GM21515 (cell line): Measurements from ENCODE around the gene PC.
A peak's percentile ranks its signal among the peaks of the same experiment; 100 is the strongest.

ENCODE experiments used
- ATAC-seq: cut with Tn5 transposase; IDR thresholded peaks from one replicate; pipeline ENCODE4 v1.9.1; 2021; ENCODE audit not compliant: unreplicated experiment

PC gene

DNA sequence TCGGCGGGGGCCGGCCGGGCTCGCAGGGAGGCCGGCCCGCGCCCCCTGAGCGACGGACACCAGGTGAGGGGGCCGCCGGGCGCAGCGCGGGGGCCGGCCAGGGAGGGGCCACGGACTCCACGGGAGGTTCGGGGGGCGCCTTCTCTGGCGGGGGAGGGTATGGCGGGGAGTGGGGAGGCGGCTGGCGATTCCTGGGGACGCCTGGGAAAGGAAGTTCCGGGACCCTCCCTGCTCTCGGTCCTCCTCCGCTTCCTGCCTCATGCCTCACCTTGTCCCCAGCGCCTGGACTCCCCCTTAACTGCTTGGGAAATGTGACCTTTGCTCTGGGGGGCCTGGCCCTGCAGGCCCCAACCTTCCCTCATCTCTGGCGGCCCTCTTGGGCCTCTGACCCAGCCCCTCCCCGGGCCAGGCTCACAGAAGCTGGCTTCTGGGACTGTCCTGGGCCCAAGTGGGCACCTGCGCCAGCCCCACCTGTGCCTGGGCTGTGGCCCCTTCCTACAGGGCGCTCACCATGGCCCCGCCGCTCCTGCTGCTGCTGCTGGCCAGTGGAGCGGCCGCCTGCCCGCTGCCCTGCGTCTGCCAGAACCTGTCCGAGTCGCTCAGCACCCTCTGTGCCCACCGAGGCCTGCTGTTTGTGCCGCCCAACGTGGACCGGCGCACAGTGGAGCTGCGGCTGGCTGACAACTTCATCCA is 100.8 kb downstream of the PC start:
- ATAC-seq = no peak

GRCh38 chr11:66856496-66857233 is 101.5 kb downstream of the PC start, which contains the start of gene LRFN4:
LRFN4 (plus strand) TSS chr11:66857064; CDS start chr11:66857745, 681 bp downstream.
- peak; percentile 14 for ATAC-seq

DNA sequence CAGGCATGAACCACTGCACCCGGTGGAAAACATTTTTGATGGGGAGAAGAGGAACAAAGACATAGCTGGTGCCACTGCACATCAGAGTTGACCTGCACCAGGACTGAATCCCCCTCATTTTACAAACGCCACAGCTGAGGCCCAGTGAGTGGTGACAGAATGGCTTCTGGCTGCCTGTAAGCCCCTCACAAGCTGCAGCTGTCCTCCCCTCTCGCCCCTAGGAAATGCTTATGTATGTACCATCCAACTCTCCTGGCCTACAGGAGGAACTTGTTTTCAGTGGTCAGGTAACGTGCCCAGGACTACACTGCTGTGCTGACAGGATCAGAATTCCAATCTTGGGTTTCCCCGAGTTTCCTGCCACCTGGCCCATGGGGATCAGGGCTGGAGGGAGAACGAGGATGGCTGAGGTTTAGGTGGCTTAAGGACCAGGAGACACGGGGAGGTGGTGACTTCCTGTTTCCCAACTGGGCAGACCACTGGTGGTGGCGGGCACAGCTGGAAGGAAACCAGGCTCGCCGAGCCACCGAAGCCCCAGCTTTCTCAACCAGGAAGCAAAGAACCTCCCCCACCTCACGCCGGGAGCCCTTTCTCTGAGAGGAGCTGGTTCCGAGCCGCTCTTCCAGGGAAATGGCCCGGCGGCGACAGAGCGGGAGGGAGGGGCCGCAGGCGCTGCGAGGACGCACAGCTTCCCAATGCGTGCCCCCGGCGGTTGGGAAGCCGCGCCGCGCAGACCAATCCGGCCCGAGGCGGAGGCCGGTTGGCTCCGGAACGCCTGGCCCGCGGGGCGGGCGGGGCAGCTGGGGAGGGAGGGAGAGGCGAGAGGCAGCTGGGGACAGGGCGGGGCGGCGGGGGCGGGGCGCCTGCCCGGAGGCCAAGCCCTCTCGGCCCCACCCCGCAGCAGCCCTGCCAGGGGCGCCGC is 102.3 kb downstream of the PC start:
- ATAC-seq = peak; percentile 64

GRCh38 chr11:66854729-66855211 is 103.4 kb downstream of the PC start:
- ATAC-seq = no peak

DNA sequence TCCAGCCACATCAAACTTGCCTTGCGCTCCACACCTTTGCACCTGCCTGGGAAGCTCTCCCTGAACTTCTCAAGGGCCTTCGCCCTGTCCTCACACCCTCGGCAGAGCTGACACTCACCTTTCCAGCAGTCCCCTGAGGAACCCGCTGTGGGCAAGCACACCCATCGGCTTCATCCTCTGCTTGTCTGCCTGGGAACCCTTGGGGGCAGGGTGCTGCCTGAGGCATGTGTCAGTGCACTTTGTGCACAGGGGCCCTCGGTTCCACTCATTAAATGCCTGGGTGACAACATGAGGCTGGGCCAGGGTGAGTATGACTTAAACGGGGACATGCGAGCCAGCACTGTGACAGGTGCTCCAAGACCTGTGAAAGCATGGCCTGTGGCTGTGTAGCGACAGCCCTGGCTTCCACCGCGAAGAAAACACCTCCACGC is 103.9 kb downstream of the PC start:
- ATAC-seq = no peak

- no peak for ATAC-seq
These were observed 104.6 kb downstream of the PC start for GRCh38 chr11:66853242-66854229.

DNA sequence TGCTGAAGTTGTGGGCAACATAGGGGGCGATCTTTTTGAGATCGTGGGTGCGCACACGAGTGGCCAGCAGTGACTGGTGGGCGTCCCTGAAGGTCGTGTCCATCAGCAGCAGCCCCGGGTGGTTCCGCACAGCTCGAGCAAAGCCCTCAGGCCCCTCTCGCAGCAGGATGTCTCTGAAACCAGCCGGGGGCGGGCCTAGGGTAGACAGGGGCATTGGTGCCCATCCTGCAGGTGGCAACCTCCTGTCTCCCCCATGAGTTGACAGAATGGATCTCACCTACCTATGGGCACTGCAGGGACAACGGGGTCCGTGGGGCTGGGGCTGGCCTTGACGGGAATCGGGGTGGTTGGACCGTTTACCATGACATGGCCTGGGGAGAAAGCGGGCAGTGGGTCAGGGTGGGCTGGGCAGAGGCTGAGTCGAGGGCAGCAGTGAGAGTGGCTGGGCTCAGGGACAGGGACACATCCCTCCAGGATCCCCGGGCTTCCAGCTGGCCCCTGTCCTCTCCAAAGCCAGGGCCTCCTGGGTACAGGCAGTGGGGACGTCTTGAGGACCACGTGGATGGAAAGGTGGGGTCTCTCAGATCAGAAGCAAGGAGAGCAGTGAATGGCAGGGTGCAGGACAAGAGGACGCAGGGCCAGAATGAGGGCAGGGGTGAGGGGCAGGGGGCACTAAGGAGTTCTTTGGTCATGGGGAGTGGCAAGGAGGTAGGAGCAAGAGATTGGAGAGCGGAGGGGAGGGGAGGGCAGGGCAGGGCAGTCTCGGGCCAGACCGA is 105.5 kb downstream of the PC start:
- ATAC-seq = no peak

- no peak for ATAC-seq
These were observed 106.3 kb downstream of the PC start for GRCh38 chr11:66851698-66852465.

DNA sequence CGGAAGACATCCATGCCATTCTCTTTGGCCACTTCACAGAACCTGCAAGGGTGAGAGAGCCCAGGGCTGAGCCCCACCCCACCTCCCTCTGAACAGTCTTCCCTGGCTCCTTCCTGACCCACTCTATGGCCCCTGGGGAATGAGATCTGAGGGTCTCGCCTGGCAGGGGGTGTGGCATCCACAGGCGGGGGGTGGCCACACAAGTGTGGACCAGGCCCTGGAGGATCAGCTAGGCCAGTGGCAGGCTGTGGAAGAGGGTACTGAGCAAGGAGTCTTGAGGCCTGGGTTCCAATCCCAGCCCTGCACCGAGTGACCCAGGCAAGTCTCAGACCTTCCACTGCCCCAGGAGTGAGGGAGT is 107.0 kb downstream of the PC start:
- ATAC-seq = no peak

GRCh38 chr11:66850588-66851238 is 107.5 kb downstream of the PC start:
- ATAC-seq = no peak

DNA sequence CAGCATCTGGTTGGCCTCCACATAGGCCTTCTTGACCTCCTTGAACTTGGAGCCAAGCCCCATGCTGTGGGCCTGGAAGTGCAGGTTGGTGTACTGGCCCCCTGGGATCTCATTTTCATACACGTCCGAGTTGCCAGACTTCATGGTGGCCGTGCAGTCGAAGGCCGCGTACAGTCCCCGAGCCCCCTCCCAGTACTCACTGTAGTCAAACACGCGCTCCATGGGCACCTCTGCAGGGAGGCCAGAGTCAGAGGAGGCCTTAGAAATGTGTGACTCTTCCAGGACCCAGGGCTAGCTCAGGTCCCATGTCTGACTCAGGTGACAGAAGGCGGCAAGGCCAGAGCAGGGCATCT is 108.0 kb downstream of the PC start:
- no peak for ATAC-seq

GRCh38 chr11:66849501-66850234 is 108.5 kb downstream of the PC start:
- no peak for ATAC-seq

DNA sequence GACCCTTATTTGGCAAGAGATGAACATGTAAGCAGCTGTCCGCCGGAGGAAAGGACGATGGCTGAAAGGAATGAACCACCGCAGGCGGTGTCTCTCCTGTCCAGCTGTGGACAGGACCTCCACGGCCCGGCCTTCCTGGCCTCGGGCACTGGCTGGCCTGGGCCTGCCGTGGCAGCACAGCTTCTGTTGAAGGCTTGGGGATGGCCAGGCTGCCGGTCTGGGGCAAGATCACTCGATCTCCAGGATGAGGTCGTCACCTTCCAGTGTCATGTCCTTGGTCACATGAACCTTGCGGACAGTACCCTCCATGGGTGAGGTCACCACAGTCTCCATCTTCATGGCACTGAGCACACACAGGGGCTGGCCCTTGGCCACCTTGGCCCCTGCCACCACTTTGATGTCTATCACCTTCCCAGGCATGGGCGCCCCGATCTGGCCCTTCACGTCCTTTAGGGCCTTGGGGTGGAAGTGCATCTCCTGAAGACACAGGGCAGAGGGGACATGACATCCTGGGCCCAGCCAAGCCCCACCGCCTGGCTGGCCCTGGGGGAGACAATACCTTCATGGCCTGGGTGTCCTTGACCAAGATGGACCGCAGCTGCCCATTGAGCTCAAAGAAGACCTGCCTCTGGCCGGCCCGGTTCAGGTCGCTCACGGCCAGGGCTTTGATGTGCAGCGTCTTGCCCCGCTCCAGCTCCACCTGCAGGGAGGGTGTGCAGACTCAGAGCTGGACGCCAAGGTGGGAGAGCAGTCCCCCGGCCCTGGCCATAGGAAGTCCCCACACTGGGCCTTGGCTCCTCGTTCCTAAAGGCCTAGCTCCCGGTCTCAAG is 109.3 kb downstream of the PC start:
- no peak for ATAC-seq

- no peak for ATAC-seq
These were observed 110.5 kb downstream of the PC start for GRCh38 chr11:66847461-66848232.

DNA sequence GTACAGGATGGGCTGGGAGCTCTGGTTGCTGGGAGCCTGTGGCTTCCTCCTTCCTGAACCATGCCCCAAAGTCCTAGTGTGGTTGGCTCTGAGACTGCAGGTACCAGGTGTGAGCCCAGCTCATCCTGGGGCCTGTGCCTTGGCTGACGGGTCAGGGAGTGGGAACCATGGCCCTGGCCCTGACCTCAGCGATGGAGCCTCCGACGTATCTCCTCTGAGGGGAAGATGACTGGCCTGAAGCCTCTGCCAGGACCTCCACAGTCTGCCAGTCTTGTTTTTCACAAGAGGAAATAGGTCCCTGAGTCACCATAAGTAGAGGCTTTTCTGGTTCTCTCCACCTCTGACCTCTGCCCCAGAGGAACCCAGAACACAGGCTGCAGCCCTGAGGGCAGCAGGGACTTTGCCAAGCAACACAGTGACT is 111.5 kb downstream of the PC start:
- ATAC-seq = no peak

DNA sequence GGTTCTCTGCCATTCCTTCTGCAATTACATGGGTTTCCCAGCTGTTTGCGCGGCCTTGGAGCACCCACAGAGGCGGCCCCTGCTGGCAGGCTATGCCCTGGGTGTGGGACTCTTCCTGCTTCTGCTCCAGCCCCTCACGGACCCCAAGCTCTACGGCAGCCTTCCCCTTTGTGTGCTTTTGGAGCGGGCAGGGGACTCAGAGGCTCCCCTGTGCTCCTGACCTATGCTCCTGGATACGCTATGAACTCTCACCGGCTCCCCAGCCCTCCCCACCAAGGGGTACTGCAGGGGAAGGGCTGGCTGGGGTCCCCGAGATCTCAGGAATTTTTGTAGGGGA is 112.3 kb downstream of the PC start:
- ATAC-seq = no peak
